Measurements from ENCODE around the gene CTNNAL1. TPM values are rescaled to one million over a fixed set of nuclear protein-coding genes. Genes with fewer than 3 reads are reported as not detected.

The CTNNAL1 gene
- total RNA-seq, 1 donor from 2014 or later = 36.0 TPM

DNA sequence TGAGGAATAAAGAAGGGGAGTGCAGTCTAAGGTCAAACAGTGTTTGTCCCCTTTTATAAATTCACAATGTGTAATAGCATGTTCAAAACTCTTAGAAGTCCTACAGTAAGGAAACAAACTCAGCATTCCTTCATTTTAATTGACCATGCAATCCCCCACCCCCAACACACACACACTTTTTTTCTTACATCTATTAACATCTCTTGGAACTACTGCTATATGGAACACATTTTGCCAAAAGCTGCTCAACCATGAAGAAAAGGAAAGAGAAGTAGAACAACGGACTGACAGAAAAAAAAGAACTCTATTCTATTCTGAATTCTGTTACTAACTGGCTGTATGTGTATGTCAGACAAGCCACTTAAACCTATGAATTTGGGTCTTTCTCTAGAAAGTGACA, 2.8 kb upstream of the CTNNAL1 start:
- Mint-ChIP-seq H3K27me3 (no peaks in the 10 kb centered on the region), H3K36me3 (peaks cover 17% of the 10 kb centered on the region), H3K27ac (no peak overlapping the region), H3K4me1 (ENCODE audit: unreplicated experiment) (peaks cover 41% of the 10 kb centered on the region), H3K9me3 (no peaks in the 10 kb centered on the region), H3K4me3 (no peak overlapping the region)
- no peak for TF ChIP-seq CTCF (conservative IDR thresholded peaks at IDR 0.05)
- no peak for DNase-seq (ENCODE audit: extremely low spot score, unreplicated experiment)

- DNase-seq (ENCODE audit: extremely low spot score, unreplicated experiment) = no peak
- no peaks in the 10 kb centered on the region for H3K27me3 Mint-ChIP-seq
- peak overlapping the region; percentile 98 for H3K4me3 Mint-ChIP-seq
- peaks cover 40% of the 10 kb centered on the region for H3K4me1 Mint-ChIP-seq (ENCODE audit: unreplicated experiment)
- no peak for TF ChIP-seq CTCF (conservative IDR thresholded peaks at IDR 0.05)
- peak overlapping the region; percentile 99 for H3K27ac Mint-ChIP-seq
- peaks cover 13% of the 10 kb centered on the region for H3K36me3 Mint-ChIP-seq
- H3K9me3 Mint-ChIP-seq = no peaks in the 10 kb centered on the region
Observed at GRCh38 chr9:109014608-109015280, 1.4 kb upstream of the CTNNAL1 start.

- no peak for TF ChIP-seq CTCF (conservative IDR thresholded peaks at IDR 0.05)
- H3K4me1 Mint-ChIP-seq (ENCODE audit: unreplicated experiment) = peaks cover 40% of the 10 kb centered on the region
- H3K36me3 Mint-ChIP-seq = peaks cover 11% of the 10 kb centered on the region
- no peaks in the 10 kb centered on the region for H3K9me3 Mint-ChIP-seq
- peak overlapping the region; percentile 99 for H3K27ac Mint-ChIP-seq
- peak overlapping the region; percentile 98 for H3K4me3 Mint-ChIP-seq
- no peaks in the 10 kb centered on the region for H3K27me3 Mint-ChIP-seq
- no peak for DNase-seq (ENCODE audit: extremely low spot score, unreplicated experiment)
Observed at GRCh38 chr9:109013679-109014607, 644 bp upstream of the CTNNAL1 start.

DNA sequence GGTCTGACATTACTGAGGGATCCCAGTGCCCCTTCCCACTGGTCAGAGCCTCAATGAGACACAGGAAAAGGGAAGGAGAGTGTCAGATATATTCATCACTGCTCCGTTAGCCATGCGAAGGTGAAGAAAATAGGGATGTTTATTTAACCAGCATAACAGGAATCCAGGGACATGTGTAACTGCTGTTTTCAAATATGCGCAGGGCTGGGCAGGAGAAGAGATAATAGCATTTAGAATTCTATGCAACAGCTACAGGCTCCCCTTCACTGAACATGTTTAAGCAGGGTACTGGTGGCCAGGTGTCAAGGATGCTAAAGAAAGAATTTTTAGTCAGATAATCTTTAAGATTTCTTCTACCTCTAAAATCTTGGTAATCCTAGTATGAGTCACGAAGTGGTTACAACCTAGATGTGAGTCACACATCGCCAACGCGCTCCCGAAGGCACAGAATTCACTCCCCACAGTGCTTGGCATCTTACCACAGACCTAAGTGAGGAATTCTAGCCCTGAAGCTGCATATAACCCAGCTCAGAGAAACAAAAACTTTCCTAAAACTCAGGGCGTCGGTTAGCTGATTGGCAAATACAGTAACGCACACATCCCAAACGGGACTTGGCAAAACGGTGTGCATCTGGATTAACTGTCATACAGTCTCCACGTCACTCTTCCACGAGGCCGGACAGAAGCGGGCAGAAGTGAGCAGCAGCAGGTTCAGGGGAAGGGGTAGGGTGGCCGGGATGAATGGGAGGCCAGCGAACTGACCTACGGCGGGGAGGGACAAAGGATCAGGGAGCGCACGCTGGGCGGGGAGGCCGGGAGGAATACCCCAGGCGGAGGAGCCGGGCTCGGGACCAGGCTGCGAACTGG, 1.1 kb downstream of the CTNNAL1 start:
- DNase-seq (ENCODE audit: extremely low spot score, unreplicated experiment) = no peak
- TF ChIP-seq CTCF (conservative IDR thresholded peaks at IDR 0.05) = no peak
- Mint-ChIP-seq H3K4me3 (peak overlapping the region; percentile 98), H3K27ac (peak overlapping the region; percentile 96), H3K4me1 (ENCODE audit: unreplicated experiment) (peaks cover 35% of the 10 kb centered on the region), H3K36me3 (peaks cover 6% of the 10 kb centered on the region), H3K9me3 (no peaks in the 10 kb centered on the region), H3K27me3 (no peaks in the 10 kb centered on the region)

DNA sequence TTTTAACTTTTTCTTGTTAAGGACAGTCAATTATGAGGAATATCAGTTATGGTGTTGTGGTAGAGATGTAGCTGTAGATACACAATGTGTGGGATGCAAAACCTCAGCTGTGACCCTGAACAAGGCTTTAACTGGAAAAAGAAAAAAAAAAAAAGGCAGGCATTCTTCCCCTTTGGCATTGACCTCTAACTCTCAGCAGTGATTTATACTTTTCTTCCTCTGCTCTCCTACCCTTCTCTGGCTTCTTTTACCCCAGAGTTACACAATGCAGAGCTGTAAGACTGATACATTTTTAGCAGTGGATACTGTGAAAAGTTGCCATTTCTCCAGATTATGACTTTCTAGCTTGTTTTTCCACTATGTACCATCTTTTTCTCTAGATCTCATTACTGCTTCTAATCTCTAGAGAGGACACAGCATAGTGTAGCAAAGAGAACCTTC, 2.0 kb downstream of the CTNNAL1 start:
- Mint-ChIP-seq H3K27me3 (no peaks in the 10 kb centered on the region), H3K4me1 (ENCODE audit: unreplicated experiment) (peaks cover 40% of the 10 kb centered on the region), H3K36me3 (peaks cover 12% of the 10 kb centered on the region), H3K9me3 (peaks cover 3% of the 10 kb centered on the region), H3K4me3 (peak overlapping the region; percentile 98), H3K27ac (peak overlapping the region; percentile 96)
- DNase-seq (ENCODE audit: extremely low spot score, unreplicated experiment) = no peak
- TF ChIP-seq CTCF (conservative IDR thresholded peaks at IDR 0.05) = no peak

Data from type B pancreatic cell (in vitro differentiated cells).